CD4-positive, alpha-beta T cell treated with Interleukin-1 beta for 1 hour (primary cell): ENCODE data around the gene OCRL.

Experiments
- DNase-seq, 2 donors: peaks; one replicate each; pipeline ENCODE4 v3.0.0-alpha.2; 2020 to 2022

The OCRL gene

GRCh38 chrX:129637217-129638109, 97.4 kb downstream of the OCRL start:
- peak; percentile 69 to 72 for DNase-seq

GRCh38 chrX:129638917-129639316, 98.9 kb downstream of the OCRL start:
- no peak for DNase-seq

GRCh38 chrX:129640737-129641136, 100.7 kb downstream of the OCRL start:
- DNase-seq, result no peak

- DNase-seq, result no peak
Observed at GRCh38 chrX:129641469-129641868, 101.4 kb downstream of the OCRL start.

GRCh38 chrX:129641941-129642340, 101.9 kb downstream of the OCRL start:
- DNase-seq, result no peak
